Peyer's patch (tissue), 4 donors: ENCODE results near the gene MAPK8. TPM values are rescaled to one million over a fixed set of nuclear protein-coding genes. Genes with fewer than 3 reads are reported as not detected.
A peak's percentile ranks its signal among the peaks of the same experiment; 100 is the strongest.

ENCODE experiments used
- DNase-seq, 3 donors: peaks; one replicate each; pipeline ENCODE4 v3.0.0-alpha.2; 2017 to 2019
- H3K27ac ChIP-seq, 4 donors: fragments of 200-600 bp; sonication (generic); one replicate each; pipeline ENCODE4 v1.5.1; 2016 to 2019
- H3K27me3 ChIP-seq, 2 donors: fragments of 200-600 bp; sonication (generic); one replicate each; pipeline ENCODE4 v1.5.1; 2019
- H3K36me3 ChIP-seq, 3 donors: fragments of 200-600 bp; sonication (generic); one replicate each; pipeline ENCODE4 v1.5.1; 2016 to 2019
- H3K4me1 ChIP-seq, 4 donors: fragments of 200-600 bp; sonication (generic); one replicate each; pipeline ENCODE4 v1.5.1; 2016 to 2019
- H3K4me3 ChIP-seq, 4 donors: fragments of 200-600 bp; sonication (generic); 1 replicate in 3 of 4; 2 replicates in 1 of 4; pipeline ENCODE4 v1.5.1; 2016 to 2019; ENCODE audit warnings: mild to moderate bottlenecking in 1 of 4
- H3K9me3 ChIP-seq, 4 donors: fragments of 200-600 bp; sonication (generic); one replicate each; pipeline ENCODE4 v1.5.1; 2016 to 2019; ENCODE audit warnings: mild to moderate bottlenecking in 1 of 4
- CTCF ChIP-seq, 6 experiments: fragments of 450-650 bp in 4 of 6; fragments of 200-600 bp in 2 of 6; sonication (generic) in 1 of 6; IDR thresholded peaks; one replicate each; pipeline ENCODE4 v1.5.1; 2017 to 2019; ENCODE audit warnings: antibody characterized with exemption in 6 of 6, mild to moderate bottlenecking in 3 of 6, moderate library complexity in 1 of 6
- POLR2A ChIP-seq, 2 donors: fragments of 450-650 bp; IDR thresholded peaks; one replicate each; pipeline ENCODE4 v1.5.1; 2017; ENCODE audit warnings: antibody characterized with exemption in 2 of 2, mild to moderate bottlenecking in 2 of 2, moderate library complexity in 2 of 2
- total RNA-seq, 4 donors: library from RNA; depleted of rRNA; stranded (reverse); fragments of >200 nt; gene quantifications; one replicate each; pipeline ENCODE4 v1.1.0, GENCODE V29; 2016

Gene MAPK8
- total RNA-seq, 4 donors from 2014 or later, result 59.9 to 89.0 (median 67.6) TPM

- H3K9me3 ChIP-seq, result no peaks in the 10 kb centered on the region
- TF ChIP-seq POLR2A (IDR thresholded peaks at IDR 0.05), result no peak
- no peak for TF ChIP-seq CTCF (IDR thresholded peaks at IDR 0.05)
- no peaks in the 10 kb centered on the region for H3K27me3 ChIP-seq
- no peak overlapping the region for H3K4me3 ChIP-seq
- H3K27ac ChIP-seq, result no peak overlapping the region
- no peaks in the 10 kb centered on the region for H3K4me1 ChIP-seq
- no peaks in the 10 kb centered on the region for H3K36me3 ChIP-seq
- peak in 1 of 3 donors; percentile 3 for DNase-seq
These were observed 167.2 kb downstream of the MAPK8 start for GRCh38 chr10:48473704-48474103.

- Histone ChIP-seq H3K27ac (no peak overlapping the region), H3K36me3 (no peaks in the 10 kb centered on the region), H3K4me1 (no peaks in the 10 kb centered on the region), H3K4me3 (no peak overlapping the region), H3K27me3 (no peaks in the 10 kb centered on the region), H3K9me3 (no peaks in the 10 kb centered on the region)
- peak in 1 of 3 donors; percentile 3 for DNase-seq
- no peak for TF ChIP-seq CTCF (IDR thresholded peaks at IDR 0.05)
- TF ChIP-seq POLR2A (IDR thresholded peaks at IDR 0.05), result no peak
These were observed 168.4 kb downstream of the MAPK8 start for GRCh38 chr10:48474765-48475365.

- H3K9me3 ChIP-seq, result no peaks in the 10 kb centered on the region
- H3K4me1 ChIP-seq, result no peaks in the 10 kb centered on the region
- DNase-seq, result no peak
- TF ChIP-seq POLR2A (IDR thresholded peaks at IDR 0.05) (no peak), CTCF (IDR thresholded peaks at IDR 0.05) (no peak)
- no peaks in the 10 kb centered on the region for H3K27me3 ChIP-seq
- no peak overlapping the region for H3K27ac ChIP-seq
- no peak overlapping the region for H3K4me3 ChIP-seq
- no peaks in the 10 kb centered on the region for H3K36me3 ChIP-seq
These were observed 169.4 kb downstream of the MAPK8 start for GRCh38 chr10:48475943-48476278.

- peak in 2 of 3 donors; percentile 12 to 26 for DNase-seq
- no peak for TF ChIP-seq POLR2A (IDR thresholded peaks at IDR 0.05)
- TF ChIP-seq CTCF (IDR thresholded peaks at IDR 0.05), result no peak
- Histone ChIP-seq H3K27ac (no peak overlapping the region), H3K9me3 (no peaks in the 10 kb centered on the region), H3K36me3 (no peaks in the 10 kb centered on the region), H3K4me1 (no peaks in the 10 kb centered on the region), H3K4me3 (no peak overlapping the region), H3K27me3 (no peaks in the 10 kb centered on the region)
These were observed 170.0 kb downstream of the MAPK8 start for GRCh38 chr10:48476279-48476982.

- no peaks in the 10 kb centered on the region for H3K36me3 ChIP-seq
- no peaks in the 10 kb centered on the region for H3K4me1 ChIP-seq
- H3K27ac ChIP-seq, result no peak overlapping the region
- peak in 1 of 3 donors; percentile 3 for DNase-seq
- no peaks in the 10 kb centered on the region for H3K27me3 ChIP-seq
- no peak overlapping the region for H3K4me3 ChIP-seq
- H3K9me3 ChIP-seq, result no peaks in the 10 kb centered on the region
- TF ChIP-seq CTCF (IDR thresholded peaks at IDR 0.05) (no peak), POLR2A (IDR thresholded peaks at IDR 0.05) (no peak)
These were observed 170.7 kb downstream of the MAPK8 start for GRCh38 chr10:48477141-48477540.
